Measurements from ENCODE around the gene ATR. TPM values are rescaled to one million over a fixed set of nuclear protein-coding genes. Genes with fewer than 3 reads are reported as not detected.
"Not testable (repeated sequence)": the region's sequence is repeated elsewhere in the genome, so short reads cannot be mapped to it uniquely, and the experiment has no call there.

Gene ATR
- total RNA-seq, 1 experiment from 2014 or later, result 74.4 TPM

DNA sequence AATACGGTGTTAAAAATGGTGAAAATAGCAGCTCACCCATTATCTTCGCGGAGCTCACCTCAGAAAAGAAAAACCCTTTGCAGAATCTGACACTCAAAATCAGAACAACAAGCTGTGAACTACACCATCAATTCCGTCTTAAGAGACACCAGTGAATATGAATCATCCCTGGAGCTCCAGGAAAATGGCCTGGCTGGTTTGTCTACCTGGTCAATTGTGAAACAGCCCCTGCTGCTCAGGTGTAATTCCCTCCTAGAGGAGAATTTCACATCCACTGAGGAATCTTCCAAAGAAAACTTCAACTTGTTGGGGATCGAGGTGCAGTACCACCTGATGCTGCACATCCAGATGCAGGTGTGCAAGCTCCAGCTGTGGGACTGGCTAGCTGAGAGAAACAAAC is 127.7 kb downstream of the ATR start:
- H2AFZ ChIP-seq (ENCODE audit: low read length), result no peak overlapping the region
- no peaks in the 10 kb centered on the region for H3K9me2 ChIP-seq (replicated peaks; ENCODE audit: insufficient read depth, low read length)
- no peaks in the 10 kb centered on the region for H3K27me3 ChIP-seq (ENCODE audit: low read length)
- no peak for DNase-seq
- peaks cover 17% of the 10 kb centered on the region for H3K4me1 ChIP-seq (ENCODE audit: low read length)
- no peak overlapping the region for H3K4me3 ChIP-seq (ENCODE audit: low read length)
- H3K4me2 ChIP-seq (ENCODE audit: low read depth, low read length, poor library complexity, severe bottlenecking), result no peak overlapping the region
- no peaks in the 10 kb centered on the region for H3K9me3 ChIP-seq (ENCODE audit: low read length)
- peaks cover 27% of the 10 kb centered on the region for H3K79me2 ChIP-seq (ENCODE audit: low read length)
- no peak overlapping the region for H3K9ac ChIP-seq (ENCODE audit: low read length)
- H3K27ac ChIP-seq (ENCODE audit: low read length), result no peak overlapping the region
- H4K20me1 ChIP-seq (ENCODE audit: insufficient read depth, low read depth, low read length), result no peaks in the 10 kb centered on the region
- peaks cover 17% of the 10 kb centered on the region; the same call in 1 of the 2 replicates for H3K36me3 ChIP-seq (ENCODE audit: insufficient read depth, low read length)

DNA sequence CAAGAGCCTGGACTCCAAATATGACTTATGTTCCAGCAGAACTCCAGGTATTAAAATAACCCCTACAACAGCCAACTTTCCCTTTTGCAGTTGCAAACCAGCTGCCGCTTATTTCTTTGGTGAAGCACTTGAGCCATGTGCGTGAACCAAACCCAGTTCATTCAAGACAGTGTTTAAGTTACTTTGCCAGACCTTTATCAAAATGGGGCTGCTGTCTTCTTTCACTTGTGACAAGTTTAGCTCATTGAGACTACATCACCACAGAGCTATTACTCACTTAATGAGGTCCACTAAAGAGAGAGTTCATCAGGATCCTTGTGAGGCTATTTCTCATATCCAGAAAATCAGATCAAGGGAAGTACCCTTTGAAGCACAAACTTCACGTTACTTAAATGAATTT is 128.3 kb downstream of the ATR start:
- Histone ChIP-seq H3K27ac (ENCODE audit: low read length) (no peak overlapping the region), H3K36me3 (ENCODE audit: insufficient read depth, low read length) (peaks cover 17% of the 10 kb centered on the region; the same call in 1 of the 2 replicates), H3K4me2 (ENCODE audit: low read depth, low read length, poor library complexity, severe bottlenecking) (no peak overlapping the region)

DNA sequence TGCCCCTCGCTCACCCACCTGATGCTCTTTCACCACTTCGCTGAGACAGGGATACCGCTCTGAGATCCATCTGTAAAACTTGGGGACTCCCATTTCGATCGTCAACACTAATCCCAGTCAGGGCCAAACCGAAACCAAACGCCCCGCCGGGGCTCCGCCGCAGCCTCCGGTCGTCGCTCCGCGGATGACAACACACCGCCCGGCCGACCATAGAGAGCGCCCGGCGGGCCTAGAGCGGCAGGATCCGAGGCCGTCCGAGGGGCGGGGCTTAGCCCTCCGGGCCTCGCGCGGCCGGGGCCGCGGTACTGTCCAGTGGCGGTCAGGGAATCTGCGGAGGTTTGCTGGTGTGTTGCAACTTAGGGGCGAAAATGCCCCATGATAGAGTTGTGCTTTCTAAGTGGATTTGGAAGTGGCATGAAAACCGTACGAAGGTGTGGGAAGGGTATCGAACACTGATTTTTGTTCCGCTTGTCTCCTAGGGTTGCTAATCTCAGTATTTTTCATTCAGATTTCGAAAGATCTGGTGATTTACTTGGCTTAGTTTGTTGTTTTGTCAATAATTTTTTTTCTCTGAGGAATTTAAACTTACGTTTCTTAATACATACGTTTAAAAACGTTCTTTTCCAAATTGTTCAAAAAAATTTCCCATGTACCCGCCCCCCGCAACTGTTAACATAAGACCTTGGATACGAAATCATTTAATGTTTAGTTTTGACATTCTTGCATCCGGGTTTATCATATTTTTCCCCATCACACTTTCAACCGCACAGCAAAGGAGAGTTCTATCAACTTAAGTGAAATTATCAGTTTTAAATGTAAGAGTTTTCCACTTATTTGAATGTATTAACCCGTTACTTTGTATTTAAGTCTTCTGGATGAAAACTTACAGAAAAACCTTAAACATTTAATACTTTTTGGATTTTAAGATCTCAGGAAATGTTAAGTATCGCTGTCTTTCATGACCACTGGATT is 130.4 kb downstream of the ATR start, which contains the start of gene XRN1:
XRN1 (minus strand) TSS at position 186 of the 972 bp plus-strand sequence; CDS start at position 93, 93 bp downstream.
- no peaks in the 10 kb centered on the region for H3K27me3 ChIP-seq (ENCODE audit: low read length)
- H3K4me2 ChIP-seq (ENCODE audit: low read depth, low read length, poor library complexity, severe bottlenecking), result peak within 1 kb of the TSS; percentile 82
- no peaks in the 10 kb centered on the region for H3K9me2 ChIP-seq (replicated peaks; ENCODE audit: insufficient read depth, low read length)
- H3K36me3 ChIP-seq (ENCODE audit: insufficient read depth, low read length), result peaks cover 16% of the 10 kb centered on the region; the same call in 1 of the 2 replicates
- peak within 1 kb of the TSS; percentile 91 for H3K9ac ChIP-seq (ENCODE audit: low read length)
- H4K20me1 ChIP-seq (ENCODE audit: insufficient read depth, low read depth, low read length), result no peaks in the 10 kb centered on the region
- peak; percentile 97 for DNase-seq
- H3K27ac ChIP-seq (ENCODE audit: low read length), result peak within 1 kb of the TSS; percentile 54
- H3K4me1 ChIP-seq (ENCODE audit: low read length), result peaks cover 29% of the 10 kb centered on the region
- H2AFZ ChIP-seq (ENCODE audit: low read length), result peak within 1 kb of the TSS; percentile 69; the same call in 1 of the 2 replicates
- no peaks in the 10 kb centered on the region for H3K9me3 ChIP-seq (ENCODE audit: low read length)
- peak within 1 kb of the TSS; percentile 94 for H3K4me3 ChIP-seq (ENCODE audit: low read length)
- peaks cover 54% of the 10 kb centered on the region for H3K79me2 ChIP-seq (ENCODE audit: low read length)

More for the DNA sequence above, 128.3 kb downstream of the ATR start:
- Histone ChIP-seq H3K27me3 (ENCODE audit: low read length) (no peaks in the 10 kb centered on the region), H3K4me3 (ENCODE audit: low read length) (no peak overlapping the region), H2AFZ (ENCODE audit: low read length) (no peak overlapping the region), H3K9me2 (replicated peaks; ENCODE audit: insufficient read depth, low read length) (no peaks in the 10 kb centered on the region), H3K4me1 (ENCODE audit: low read length) (peaks cover 24% of the 10 kb centered on the region), H3K9me3 (ENCODE audit: low read length) (no peaks in the 10 kb centered on the region), H3K79me2 (ENCODE audit: low read length) (peaks cover 34% of the 10 kb centered on the region), H3K9ac (ENCODE audit: low read length) (no peak overlapping the region), H4K20me1 (ENCODE audit: insufficient read depth, low read depth, low read length) (no peaks in the 10 kb centered on the region)
- no peak for DNase-seq

DNA sequence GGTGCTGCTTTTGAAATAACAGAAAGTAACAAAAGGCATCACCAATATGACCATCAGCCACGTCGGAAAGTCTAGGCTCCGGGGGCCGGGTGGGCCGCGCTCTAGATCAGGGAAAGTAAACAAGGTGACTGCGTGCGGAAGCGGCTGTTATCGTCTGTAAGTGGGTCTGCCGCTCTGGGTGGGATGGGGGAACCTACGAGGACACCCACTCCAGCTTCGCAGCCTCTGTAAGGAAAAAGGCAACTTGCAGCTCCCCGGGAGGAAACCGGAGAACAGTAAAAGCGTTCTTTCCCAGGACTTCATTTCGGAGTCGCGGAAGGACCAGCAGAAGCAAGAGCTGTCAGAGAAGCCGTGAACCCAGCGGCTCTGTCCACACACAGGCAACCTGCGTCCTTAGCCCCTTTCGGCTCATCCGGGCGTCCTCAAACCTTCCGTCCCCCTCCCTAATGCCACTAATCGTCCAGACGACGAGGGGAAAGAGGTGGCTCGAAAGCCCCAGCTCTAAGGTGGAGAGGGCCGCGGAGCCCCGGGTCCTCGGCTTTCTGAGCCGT is 131.2 kb downstream of the ATR start:
- no peaks in the 10 kb centered on the region for H3K9me3 ChIP-seq (ENCODE audit: low read length)
- H3K36me3 ChIP-seq (ENCODE audit: insufficient read depth, low read length), result peaks cover 11% of the 10 kb centered on the region; the same call in 1 of the 2 replicates
- peak; percentile 70 for DNase-seq
- H3K4me2 ChIP-seq (ENCODE audit: low read depth, low read length, poor library complexity, severe bottlenecking), result peak overlapping the region; percentile 82
- H4K20me1 ChIP-seq (ENCODE audit: insufficient read depth, low read depth, low read length), result no peaks in the 10 kb centered on the region
- H3K9ac ChIP-seq (ENCODE audit: low read length), result peak overlapping the region; percentile 91
- no peaks in the 10 kb centered on the region for H3K9me2 ChIP-seq (replicated peaks; ENCODE audit: insufficient read depth, low read length)
- H3K79me2 ChIP-seq (ENCODE audit: low read length), result peaks cover 59% of the 10 kb centered on the region
- peaks cover 29% of the 10 kb centered on the region for H3K4me1 ChIP-seq (ENCODE audit: low read length)
- H2AFZ ChIP-seq (ENCODE audit: low read length), result peak overlapping the region; percentile 60; the same call in 1 of the 2 replicates
- no peaks in the 10 kb centered on the region for H3K27me3 ChIP-seq (ENCODE audit: low read length)
- H3K27ac ChIP-seq (ENCODE audit: low read length), result peak overlapping the region; percentile 54
- peak overlapping the region; percentile 94 for H3K4me3 ChIP-seq (ENCODE audit: low read length)

DNA sequence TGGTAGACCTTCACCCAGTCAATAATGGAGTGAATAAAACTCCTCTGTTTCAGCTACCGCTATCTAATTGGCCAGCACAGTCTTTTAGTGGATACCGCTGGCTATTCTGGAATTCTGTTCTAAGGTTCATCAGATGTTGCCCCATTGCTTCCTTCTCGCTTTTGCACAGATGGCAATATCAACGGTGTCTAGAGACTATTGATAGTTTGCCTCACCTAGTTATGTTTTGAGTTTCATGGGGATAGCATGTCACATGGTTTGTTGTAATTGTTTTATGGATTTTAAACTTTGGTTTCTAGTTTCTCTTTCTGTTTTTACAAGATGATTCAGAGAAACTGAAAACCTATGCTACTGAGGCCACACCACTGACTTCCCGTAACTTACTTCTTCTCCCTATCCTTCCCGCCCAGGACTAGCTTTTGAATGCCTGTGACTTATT is 132.7 kb downstream of the ATR start:
- Histone ChIP-seq H3K27ac (ENCODE audit: low read length) (peak overlapping the region; percentile 54), H4K20me1 (ENCODE audit: insufficient read depth, low read depth, low read length) (no peaks in the 10 kb centered on the region), H3K4me3 (ENCODE audit: low read length) (peak overlapping the region; percentile 94), H2AFZ (ENCODE audit: low read length) (no peak overlapping the region), H3K4me1 (ENCODE audit: low read length) (peaks cover 29% of the 10 kb centered on the region), H3K79me2 (ENCODE audit: low read length) (peaks cover 73% of the 10 kb centered on the region), H3K9me3 (ENCODE audit: low read length) (no peaks in the 10 kb centered on the region), H3K9me2 (replicated peaks; ENCODE audit: insufficient read depth, low read length) (no peaks in the 10 kb centered on the region), H3K36me3 (ENCODE audit: insufficient read depth, low read length) (peaks cover 5% of the 10 kb centered on the region; the same call in 1 of the 2 replicates), H3K27me3 (ENCODE audit: low read length) (no peaks in the 10 kb centered on the region), H3K9ac (ENCODE audit: low read length) (peak overlapping the region; percentile 91), H3K4me2 (ENCODE audit: low read depth, low read length, poor library complexity, severe bottlenecking) (peak overlapping the region; percentile 82)
- DNase-seq, result peak; percentile 48

DNA sequence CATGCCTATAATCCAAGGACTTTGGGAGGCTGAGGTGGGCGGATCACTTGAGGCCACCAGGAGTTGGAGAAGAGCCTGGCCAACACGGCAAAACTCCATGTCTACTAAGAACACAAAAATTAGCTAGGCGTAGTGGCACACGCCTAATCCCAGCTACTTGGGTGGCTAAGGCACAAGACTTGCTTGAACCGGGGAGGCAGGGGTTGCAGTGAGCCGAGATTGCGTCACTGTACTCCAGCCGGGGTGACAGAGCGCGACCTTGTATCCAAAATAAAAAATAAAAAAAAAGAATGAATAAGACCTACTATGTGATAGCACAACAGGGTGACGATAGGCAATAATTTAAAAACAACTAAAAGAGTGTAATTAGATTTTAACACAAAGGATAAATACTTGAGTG is 134.2 kb downstream of the ATR start:
- no peaks in the 10 kb centered on the region for H3K9me2 ChIP-seq (replicated peaks; ENCODE audit: insufficient read depth, low read length)
- H3K27me3 ChIP-seq (ENCODE audit: low read length), result no peaks in the 10 kb centered on the region
- no peak overlapping the region for H3K9ac ChIP-seq (ENCODE audit: low read length)
- peaks cover 5% of the 10 kb centered on the region; the same call in 1 of the 2 replicates for H3K36me3 ChIP-seq (ENCODE audit: insufficient read depth, low read length)
- peaks cover 87% of the 10 kb centered on the region for H3K79me2 ChIP-seq (ENCODE audit: low read length)
- no peak overlapping the region for H3K27ac ChIP-seq (ENCODE audit: low read length)
- H3K4me3 ChIP-seq (ENCODE audit: low read length), result no peak overlapping the region
- H2AFZ ChIP-seq (ENCODE audit: low read length), result no peak overlapping the region
- DNase-seq, result no peak
- H4K20me1 ChIP-seq (ENCODE audit: insufficient read depth, low read depth, low read length), result no peaks in the 10 kb centered on the region
- peaks cover 29% of the 10 kb centered on the region for H3K4me1 ChIP-seq (ENCODE audit: low read length)
- peak overlapping the region; percentile 82 for H3K4me2 ChIP-seq (ENCODE audit: low read depth, low read length, poor library complexity, severe bottlenecking)
- H3K9me3 ChIP-seq (ENCODE audit: low read length), result no peaks in the 10 kb centered on the region

DNA sequence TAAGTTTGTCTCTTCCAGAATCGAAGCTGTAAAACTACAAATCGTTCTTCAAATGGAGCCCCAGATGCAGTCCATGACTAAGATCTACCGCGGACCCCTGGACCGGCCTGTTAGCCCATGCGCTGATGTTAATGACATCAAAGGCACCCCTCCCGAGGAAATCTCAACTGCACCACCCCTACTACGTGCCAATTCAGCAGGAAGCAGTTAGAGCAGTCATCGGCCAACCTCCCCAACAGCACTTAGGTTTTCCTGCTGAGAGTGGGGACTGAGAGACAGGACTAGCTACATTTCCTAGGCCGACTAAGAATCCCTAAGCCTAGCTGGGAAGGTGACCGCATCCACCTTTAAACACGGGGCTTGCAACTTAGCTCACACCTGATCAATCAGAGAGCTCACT is 135.5 kb downstream of the ATR start:
- H3K36me3 ChIP-seq (ENCODE audit: insufficient read depth, low read length); H3K27ac ChIP-seq (ENCODE audit: low read length); H4K20me1 ChIP-seq (ENCODE audit: insufficient read depth, low read depth, low read length); H3K4me2 ChIP-seq (ENCODE audit: low read depth, low read length, poor library complexity, severe bottlenecking); H3K27me3 ChIP-seq (ENCODE audit: low read length); DNase-seq; H3K9me3 ChIP-seq (ENCODE audit: low read length); H2AFZ ChIP-seq (ENCODE audit: low read length); H3K4me3 ChIP-seq (ENCODE audit: low read length); H3K9ac ChIP-seq (ENCODE audit: low read length); H3K9me2 ChIP-seq (replicated peaks; ENCODE audit: insufficient read depth, low read length): not testable (repeated sequence)
- H3K79me2 ChIP-seq (ENCODE audit: low read length), result peaks cover 93% of the 10 kb centered on the region
- H3K4me1 ChIP-seq (ENCODE audit: low read length), result peaks cover 21% of the 10 kb centered on the region
